ENCODE data around the gene SMURF2.
"Not testable (repeated sequence)": the region's sequence is repeated elsewhere in the genome, so short reads cannot be mapped to it uniquely, and the experiment has no call there.

The SMURF2 gene

GRCh38 chr17:64664299-64664981 is 2.3 kb upstream of the SMURF2 start:
- DNase-seq (ENCODE audit: low spot score) = not testable (repeated sequence)

GRCh38 chr17:64663836-64664235 is 1.7 kb upstream of the SMURF2 start:
- not testable (repeated sequence) for DNase-seq (ENCODE audit: low spot score)

- DNase-seq (ENCODE audit: low spot score) = no peak
Measured at GRCh38 chr17:64662774-64663367, 764 bp upstream of the SMURF2 start.

GRCh38 chr17:64661726-64661975 is 456 bp downstream of the SMURF2 start:
- no peak for DNase-seq (ENCODE audit: low spot score)

GRCh38 chr17:64660978-64661725 is 955 bp downstream of the SMURF2 start:
- peak; percentile 52 for DNase-seq (ENCODE audit: low spot score)

GRCh38 chr17:64660195-64660977 is 1.7 kb downstream of the SMURF2 start:
- peak; percentile 32 for DNase-seq (ENCODE audit: low spot score)

GRCh38 chr17:64658931-64659330 is 3.2 kb downstream of the SMURF2 start:
- no peak for DNase-seq (ENCODE audit: low spot score)

GRCh38 chr17:64657610-64658125 is 4.4 kb downstream of the SMURF2 start:
- no peak for DNase-seq (ENCODE audit: low spot score)

GRCh38 chr17:64655704-64656103 is 6.4 kb downstream of the SMURF2 start:
- no peak for DNase-seq (ENCODE audit: low spot score)

GRCh38 chr17:64653985-64654355 is 8.1 kb downstream of the SMURF2 start:
- DNase-seq (ENCODE audit: low spot score) = no peak

- no peak for DNase-seq (ENCODE audit: low spot score)
Measured at GRCh38 chr17:64653325-64653984, 8.7 kb downstream of the SMURF2 start.

- DNase-seq (ENCODE audit: low spot score) = no peak
Measured at GRCh38 chr17:64651889-64652288, 10.2 kb downstream of the SMURF2 start.

GRCh38 chr17:64648234-64648633 is 13.9 kb downstream of the SMURF2 start:
- DNase-seq (ENCODE audit: low spot score) = no peak

- no peak for DNase-seq (ENCODE audit: low spot score)
Measured at GRCh38 chr17:64647817-64648216, 14.3 kb downstream of the SMURF2 start.

- DNase-seq (ENCODE audit: low spot score) = no peak
Measured at GRCh38 chr17:64639516-64639915, 22.6 kb downstream of the SMURF2 start.

- no peak for DNase-seq (ENCODE audit: low spot score)
Measured at GRCh38 chr17:64638552-64639203, 23.4 kb downstream of the SMURF2 start.

- no peak for DNase-seq (ENCODE audit: low spot score)
Measured at GRCh38 chr17:64635647-64636305, 26.3 kb downstream of the SMURF2 start.

GRCh38 chr17:64634218-64634617 is 27.9 kb downstream of the SMURF2 start:
- no peak for DNase-seq (ENCODE audit: low spot score)

GRCh38 chr17:64632606-64633005 is 29.5 kb downstream of the SMURF2 start:
- no peak for DNase-seq (ENCODE audit: low spot score)

GRCh38 chr17:64632194-64632593 is 29.9 kb downstream of the SMURF2 start:
- DNase-seq (ENCODE audit: low spot score) = no peak
